ENCODE measurements around the gene SCLY.

DNA sequence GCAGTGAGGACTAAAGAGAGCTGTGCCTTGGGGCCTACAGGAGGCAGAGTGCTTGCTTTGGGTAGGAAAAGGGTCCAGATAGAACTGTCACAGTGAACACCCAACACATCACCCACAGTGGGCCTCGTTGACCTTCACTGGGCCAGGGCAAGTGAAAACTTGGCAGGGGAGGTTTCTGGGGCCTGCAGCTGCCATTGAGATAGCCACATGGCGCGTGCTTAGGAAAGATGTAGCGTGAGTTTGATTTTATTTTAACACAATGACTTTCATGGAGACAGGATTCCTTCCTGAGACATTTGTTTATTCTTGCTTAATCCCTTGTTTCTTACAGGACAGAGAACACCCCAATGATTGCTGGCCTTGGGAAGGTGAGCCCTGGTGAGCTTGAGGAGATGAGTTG is 30.1 kb downstream of the SCLY start:
- TF ChIP-seq, protein P1, sequence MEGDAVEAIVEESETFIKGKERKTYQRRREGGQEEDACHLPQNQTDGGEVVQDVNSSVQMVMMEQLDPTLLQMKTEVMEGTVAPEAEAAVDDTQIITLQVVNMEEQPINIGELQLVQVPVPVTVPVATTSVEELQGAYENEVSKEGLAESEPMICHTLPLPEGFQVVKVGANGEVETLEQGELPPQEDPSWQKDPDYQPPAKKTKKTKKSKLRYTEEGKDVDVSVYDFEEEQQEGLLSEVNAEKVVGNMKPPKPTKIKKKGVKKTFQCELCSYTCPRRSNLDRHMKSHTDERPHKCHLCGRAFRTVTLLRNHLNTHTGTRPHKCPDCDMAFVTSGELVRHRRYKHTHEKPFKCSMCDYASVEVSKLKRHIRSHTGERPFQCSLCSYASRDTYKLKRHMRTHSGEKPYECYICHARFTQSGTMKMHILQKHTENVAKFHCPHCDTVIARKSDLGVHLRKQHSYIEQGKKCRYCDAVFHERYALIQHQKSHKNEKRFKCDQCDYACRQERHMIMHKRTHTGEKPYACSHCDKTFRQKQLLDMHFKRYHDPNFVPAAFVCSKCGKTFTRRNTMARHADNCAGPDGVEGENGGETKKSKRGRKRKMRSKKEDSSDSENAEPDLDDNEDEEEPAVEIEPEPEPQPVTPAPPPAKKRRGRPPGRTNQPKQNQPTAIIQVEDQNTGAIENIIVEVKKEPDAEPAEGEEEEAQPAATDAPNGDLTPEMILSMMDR (IDR thresholded peaks at IDR 0.05): no peak
- no peak for TF ChIP-seq POLR2A (IDR thresholded peaks at IDR 0.05)
